HFF-Myc (cell line): ENCODE results near the gene H2AZ2.
"Not testable (repeated sequence)": the region's sequence is repeated elsewhere in the genome, so short reads cannot be mapped to it uniquely, and the experiment has no call there.

Experiments used
- DNase-seq: peaks from one replicate; pipeline ENCODE4 v3.0.0-alpha.2; 2011; ENCODE audit warnings: low read depth; ENCODE audit errors: extremely low read depth
- H3K4me3 ChIP-seq: replicated peaks from 2 replicates; pipeline ENCODE4 v1.5.1; 2011; ENCODE audit warnings: low read depth, mild to moderate bottlenecking, control low read depth, low read length
- TF ChIP-seq, protein P1 (sequence below): IDR thresholded peaks from 2 replicates; pipeline ENCODE4 v1.5.1; 2012; ENCODE audit warnings: mild to moderate bottlenecking, low read depth, low read length, control low read depth; ENCODE audit errors: missing control alignments

H2AZ2 gene

DNA sequence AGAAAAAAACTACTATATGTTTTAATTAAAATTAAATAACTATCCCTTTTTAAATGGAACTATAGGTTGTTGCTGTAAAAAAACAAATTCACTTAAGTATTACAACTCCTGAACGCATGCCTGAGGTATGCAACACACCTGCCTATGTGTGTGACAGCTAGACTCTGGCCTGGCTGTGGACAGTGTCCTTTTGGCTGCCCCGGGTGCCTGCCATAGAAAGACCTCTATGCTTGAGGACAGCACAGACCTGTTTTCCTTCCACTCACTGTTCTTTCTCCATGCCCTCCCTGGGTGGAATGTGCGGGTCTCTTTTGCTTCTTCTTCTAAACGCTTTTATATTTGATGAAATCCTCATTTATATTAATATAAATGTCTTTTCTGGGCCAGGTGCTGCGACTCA is 57.9 kb downstream of the H2AZ2 start:
- H3K4me3 ChIP-seq = no peak overlapping the region
- TF ChIP-seq, protein P1, sequence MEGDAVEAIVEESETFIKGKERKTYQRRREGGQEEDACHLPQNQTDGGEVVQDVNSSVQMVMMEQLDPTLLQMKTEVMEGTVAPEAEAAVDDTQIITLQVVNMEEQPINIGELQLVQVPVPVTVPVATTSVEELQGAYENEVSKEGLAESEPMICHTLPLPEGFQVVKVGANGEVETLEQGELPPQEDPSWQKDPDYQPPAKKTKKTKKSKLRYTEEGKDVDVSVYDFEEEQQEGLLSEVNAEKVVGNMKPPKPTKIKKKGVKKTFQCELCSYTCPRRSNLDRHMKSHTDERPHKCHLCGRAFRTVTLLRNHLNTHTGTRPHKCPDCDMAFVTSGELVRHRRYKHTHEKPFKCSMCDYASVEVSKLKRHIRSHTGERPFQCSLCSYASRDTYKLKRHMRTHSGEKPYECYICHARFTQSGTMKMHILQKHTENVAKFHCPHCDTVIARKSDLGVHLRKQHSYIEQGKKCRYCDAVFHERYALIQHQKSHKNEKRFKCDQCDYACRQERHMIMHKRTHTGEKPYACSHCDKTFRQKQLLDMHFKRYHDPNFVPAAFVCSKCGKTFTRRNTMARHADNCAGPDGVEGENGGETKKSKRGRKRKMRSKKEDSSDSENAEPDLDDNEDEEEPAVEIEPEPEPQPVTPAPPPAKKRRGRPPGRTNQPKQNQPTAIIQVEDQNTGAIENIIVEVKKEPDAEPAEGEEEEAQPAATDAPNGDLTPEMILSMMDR = no peak
- no peak for DNase-seq

DNA sequence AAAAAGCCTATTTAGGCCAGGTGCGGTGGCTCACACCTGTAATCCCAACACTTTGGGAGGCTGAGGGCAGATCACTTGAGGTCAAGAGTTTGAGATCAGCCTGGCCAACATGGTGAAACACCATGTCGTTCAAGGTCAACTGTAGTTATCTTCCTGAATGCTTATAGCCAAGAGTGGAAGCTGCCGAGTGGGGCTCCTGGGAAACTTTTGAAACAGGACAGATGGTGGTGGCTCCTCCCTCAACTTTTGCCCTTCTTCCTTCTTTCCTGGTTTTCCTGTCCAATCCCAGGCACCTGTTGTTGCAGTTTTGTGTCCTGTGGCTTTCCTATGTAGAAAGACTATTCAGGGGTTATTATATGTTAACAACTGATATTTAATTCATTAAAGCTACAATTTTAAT is 60.1 kb downstream of the H2AZ2 start:
- DNase-seq = no peak
- TF ChIP-seq, protein P1 = no peak
- no peak overlapping the region for H3K4me3 ChIP-seq

DNA sequence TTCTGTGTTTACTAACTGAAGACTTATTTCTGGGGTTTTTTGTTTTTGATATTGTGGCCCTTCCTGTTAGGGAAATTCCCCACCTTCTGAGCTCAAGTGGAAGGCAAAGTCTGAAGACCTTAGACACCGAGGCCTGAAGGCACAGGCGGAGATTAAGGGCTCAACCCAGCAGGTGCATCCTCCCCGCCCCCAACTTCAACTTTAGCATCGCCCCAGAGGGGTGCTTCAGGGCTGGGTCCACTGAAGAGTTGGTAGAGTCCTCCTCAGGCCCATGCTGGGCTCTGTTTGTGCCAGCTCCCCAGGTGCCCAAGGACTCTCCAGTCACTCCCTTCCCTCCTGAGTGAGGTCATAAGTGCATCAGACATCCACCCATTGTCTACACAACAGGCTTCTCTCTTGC is 60.8 kb downstream of the H2AZ2 start:
- H3K4me3 ChIP-seq = no peak overlapping the region
- no peak for DNase-seq
- TF ChIP-seq, protein P1 = no peak

DNA sequence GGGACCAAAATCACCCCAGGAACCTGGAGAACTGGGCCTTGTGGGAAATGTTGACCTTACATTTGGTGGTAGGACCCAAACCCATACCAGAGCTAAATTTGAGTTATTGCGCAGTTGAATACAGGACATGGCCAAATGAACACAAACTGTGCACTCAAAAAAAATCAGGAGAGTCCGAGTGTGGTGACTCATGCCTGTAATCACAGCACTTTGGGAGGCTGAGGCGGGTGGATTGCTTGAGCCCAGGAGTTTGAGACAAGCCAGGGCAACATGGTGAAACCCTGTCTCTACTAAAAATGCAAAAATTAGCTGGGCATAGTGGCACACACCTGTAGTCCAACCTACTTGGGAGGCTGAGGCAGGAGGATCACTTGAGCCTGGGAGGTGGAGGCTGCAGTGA is 62.7 kb downstream of the H2AZ2 start:
- not testable (repeated sequence) for H3K4me3 ChIP-seq, DNase-seq

DNA sequence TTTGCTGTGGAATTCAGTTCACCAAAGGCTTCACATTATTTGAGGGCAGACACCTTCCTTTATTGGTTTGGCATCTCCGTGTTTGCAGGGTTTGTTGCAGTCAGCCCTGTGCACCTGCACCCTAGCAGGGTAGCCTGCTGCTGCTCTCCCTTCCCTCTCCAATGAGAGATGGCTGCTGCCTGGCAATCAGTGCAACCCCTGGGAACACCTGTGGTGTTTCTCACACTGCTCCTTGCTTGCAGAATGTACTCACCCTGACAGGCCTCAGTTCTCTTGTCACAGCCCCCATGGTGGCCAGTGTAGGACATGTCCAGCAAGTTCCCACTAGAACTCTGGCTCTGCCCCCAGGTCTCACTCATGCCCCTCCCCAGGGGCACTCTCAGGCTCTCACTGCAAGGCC is 63.5 kb downstream of the H2AZ2 start:
- DNase-seq = no peak
- no peak overlapping the region for H3K4me3 ChIP-seq
- TF ChIP-seq, protein P1 = no peak

DNA sequence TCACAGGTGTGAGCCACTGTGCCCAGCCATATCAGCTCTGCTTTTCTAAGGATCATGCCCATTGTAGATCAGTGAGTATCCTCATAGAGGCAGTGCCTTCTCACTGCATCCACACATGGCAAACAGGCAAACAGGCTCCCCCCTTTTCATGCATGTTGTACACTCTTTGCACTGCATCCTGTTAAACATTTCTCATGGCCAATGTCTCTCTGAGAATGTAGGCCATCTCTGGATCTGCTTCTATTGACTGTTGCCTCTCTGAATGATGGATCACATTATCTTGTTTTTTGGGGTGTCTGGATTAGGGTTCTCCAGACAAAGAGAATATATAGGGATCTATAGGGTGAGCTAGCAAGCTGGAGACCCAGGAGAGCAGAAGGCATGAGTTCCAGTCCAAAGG is 64.5 kb downstream of the H2AZ2 start:
- DNase-seq = no peak

DNA sequence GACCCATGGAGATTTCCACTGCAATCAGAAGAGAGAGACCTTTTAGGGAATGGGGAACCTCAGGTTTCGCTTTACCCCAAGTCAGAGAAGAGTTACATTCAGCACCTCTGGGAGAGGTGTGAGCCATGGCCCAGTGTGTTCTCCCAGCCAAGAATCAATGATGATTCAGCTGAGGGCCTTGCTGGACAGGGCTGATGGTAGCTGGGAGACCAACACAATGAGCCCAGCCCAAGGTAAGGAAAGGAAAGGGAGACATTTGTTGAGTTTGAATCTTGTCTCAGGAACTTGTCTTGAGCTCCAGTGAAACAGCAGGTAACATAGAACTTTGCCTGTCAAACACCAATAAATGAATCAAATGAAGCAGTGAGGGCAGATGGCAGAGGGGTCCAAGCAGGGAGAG is 65.4 kb downstream of the H2AZ2 start:
- TF ChIP-seq, protein P1 = no peak
- DNase-seq = no peak
- no peak overlapping the region for H3K4me3 ChIP-seq

More for the DNA sequence above, 64.5 kb downstream of the H2AZ2 start:
- TF ChIP-seq, protein P1 = no peak
- no peak overlapping the region for H3K4me3 ChIP-seq
